ES-I3 (cell line): ENCODE results near the gene PIP5K1C.

Experiments used
- H3K36me3 ChIP-seq: 2 replicates; pipeline ENCODE4 v1.6.1; 2013; ENCODE audit warnings: mild to moderate bottlenecking, low read length, control low read depth, moderate library complexity; ENCODE audit not compliant: insufficient read depth
- H3K4me1 ChIP-seq: 2 replicates; pipeline ENCODE4 v1.6.1; 2013; ENCODE audit warnings: mild to moderate bottlenecking, control low read depth, low read length; ENCODE audit not compliant: insufficient read depth
- H3K9ac ChIP-seq: 2 replicates; pipeline ENCODE4 v1.6.1; 2013; ENCODE audit warnings: low read depth, mild to moderate bottlenecking, low read length, moderate library complexity
- H3K9me3 ChIP-seq: 2 replicates; pipeline ENCODE4 v1.6.1; 2013; ENCODE audit warnings: mild to moderate bottlenecking, low read length, moderate library complexity; ENCODE audit not compliant: control insufficient read depth, insufficient read depth

Gene PIP5K1C

GRCh38 chr19:3710265-3710812, 10.1 kb upstream of the PIP5K1C start:
- H3K36me3 ChIP-seq: no peaks in the 10 kb centered on the region
- H3K4me1 ChIP-seq: no peaks in the 10 kb centered on the region; the same call in 1 of the 2 replicates
- no peak overlapping the region for H3K9ac ChIP-seq
- H3K9me3 ChIP-seq: no peaks in the 10 kb centered on the region

DNA sequence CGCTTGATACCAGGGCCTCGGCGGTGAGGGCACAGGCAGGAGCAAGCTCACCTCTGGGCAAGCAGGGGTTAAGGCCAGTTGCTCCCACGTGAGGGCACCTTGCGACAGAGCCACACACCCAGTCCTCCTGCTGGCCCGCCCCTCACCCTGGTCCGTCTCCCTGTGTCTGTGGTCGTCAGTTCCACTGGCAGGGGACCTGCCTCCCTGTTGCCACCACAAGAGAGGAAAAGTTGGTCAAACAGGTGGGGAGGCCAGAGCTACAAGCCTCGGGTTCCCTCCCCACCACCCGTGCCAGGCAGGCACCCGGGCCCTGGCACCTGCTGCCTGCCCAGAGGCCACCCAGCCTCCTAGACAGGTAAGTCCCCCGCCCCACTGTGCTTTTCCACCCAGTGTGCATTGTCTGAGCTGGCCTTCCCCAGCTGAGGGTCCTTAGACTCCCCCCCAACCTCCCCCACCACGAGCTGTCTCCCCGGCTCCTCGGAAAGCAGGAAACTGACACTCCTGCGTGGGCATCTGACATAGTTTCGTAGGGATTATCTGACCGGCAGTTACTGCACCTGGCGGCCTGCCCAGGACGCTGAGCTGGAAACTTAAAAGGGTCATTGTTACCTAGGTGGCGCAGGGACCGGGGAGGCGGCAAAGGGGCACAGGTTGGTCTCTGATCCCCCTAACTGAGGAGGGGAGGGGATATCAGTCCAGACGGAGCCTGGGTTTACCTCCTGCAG, 8.1 kb upstream of the PIP5K1C start, which contains the start of gene TJP3:
TJP3 (plus strand) TSS at position 178 of the 725 bp plus-strand sequence. CDS start 20,049 bp downstream, outside the sequence.
- peak within 1 kb of the TSS; percentile 8; the same call in 1 of the 2 replicates for H3K9ac ChIP-seq

GRCh38 chr19:3707868-3708206, 7.6 kb upstream of the PIP5K1C start:
- Histone ChIP-seq H3K4me1 (no peaks in the 10 kb centered on the region; the same call in 1 of the 2 replicates), H3K9ac (no peak overlapping the region), H3K9me3 (no peaks in the 10 kb centered on the region)

More for the DNA sequence above, 8.1 kb upstream of the PIP5K1C start, which contains the start of gene TJP3:
- no peaks in the 10 kb centered on the region for H3K36me3 ChIP-seq
- H3K4me1 ChIP-seq: no peaks in the 10 kb centered on the region; the same call in 1 of the 2 replicates
- H3K9me3 ChIP-seq: no peaks in the 10 kb centered on the region

DNA sequence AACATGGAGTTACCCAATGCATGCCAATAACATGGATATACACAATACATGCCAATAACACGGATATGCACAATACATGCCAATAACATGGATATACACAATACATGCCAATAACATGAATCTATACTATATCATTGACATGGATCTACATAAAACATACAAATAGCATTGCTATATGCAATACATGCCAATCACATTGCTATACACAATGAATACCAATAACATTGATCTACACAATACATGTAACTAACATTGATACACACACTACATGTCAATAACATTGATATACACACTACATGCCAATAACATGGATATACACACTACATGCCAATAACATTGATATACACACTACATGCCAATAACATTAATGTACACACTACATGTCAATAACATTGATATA, 932 bp upstream of the PIP5K1C start:
- Histone ChIP-seq H3K4me1 (peaks cover 3% of the 10 kb centered on the region; the same call in 1 of the 2 replicates), H3K36me3 (no peaks in the 10 kb centered on the region), H3K9me3 (no peaks in the 10 kb centered on the region), H3K9ac (no peak overlapping the region)

More at GRCh38 chr19:3707868-3708206, 7.6 kb upstream of the PIP5K1C start:
- H3K36me3 ChIP-seq: no peaks in the 10 kb centered on the region

DNA sequence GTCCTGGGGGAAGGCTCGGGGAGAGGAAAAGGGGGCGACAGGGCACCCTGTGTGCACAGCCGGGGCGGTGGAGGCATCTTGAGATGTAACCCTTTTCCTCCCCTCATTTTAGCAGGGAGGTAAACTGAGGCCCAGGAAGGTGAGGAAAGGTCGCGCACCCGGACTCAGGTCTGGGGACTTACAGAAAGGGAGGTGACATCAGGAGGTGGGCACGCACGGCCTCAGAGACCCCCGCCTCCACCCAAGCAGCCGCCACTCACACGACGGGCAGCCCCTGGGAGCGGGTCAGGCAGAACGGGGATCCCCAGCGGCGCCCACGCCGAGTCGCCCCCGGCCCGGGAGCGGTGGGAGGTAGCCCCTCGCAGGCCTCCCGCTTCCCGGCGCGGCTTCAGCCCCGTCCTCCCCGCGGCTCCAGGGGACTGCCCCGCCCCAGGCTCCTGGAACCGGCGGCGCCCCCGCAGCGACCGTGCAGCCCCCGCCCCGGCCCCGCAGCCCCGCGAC, 477 bp downstream of the PIP5K1C start:
- H3K36me3 ChIP-seq: no peaks in the 10 kb centered on the region
- no peaks in the 10 kb centered on the region for H3K9me3 ChIP-seq

GRCh38 chr19:3698974-3699740, 1.1 kb downstream of the PIP5K1C start:
- no peaks in the 10 kb centered on the region for H3K9me3 ChIP-seq
- H3K9ac ChIP-seq: peak overlapping the region; percentile 71
- H3K36me3 ChIP-seq: no peaks in the 10 kb centered on the region
- peaks cover 3% of the 10 kb centered on the region; the same call in 1 of the 2 replicates for H3K4me1 ChIP-seq

More for the DNA sequence above, 477 bp downstream of the PIP5K1C start:
- Histone ChIP-seq H3K4me1 (peaks cover 3% of the 10 kb centered on the region; the same call in 1 of the 2 replicates), H3K9ac (peak overlapping the region; percentile 71)

DNA sequence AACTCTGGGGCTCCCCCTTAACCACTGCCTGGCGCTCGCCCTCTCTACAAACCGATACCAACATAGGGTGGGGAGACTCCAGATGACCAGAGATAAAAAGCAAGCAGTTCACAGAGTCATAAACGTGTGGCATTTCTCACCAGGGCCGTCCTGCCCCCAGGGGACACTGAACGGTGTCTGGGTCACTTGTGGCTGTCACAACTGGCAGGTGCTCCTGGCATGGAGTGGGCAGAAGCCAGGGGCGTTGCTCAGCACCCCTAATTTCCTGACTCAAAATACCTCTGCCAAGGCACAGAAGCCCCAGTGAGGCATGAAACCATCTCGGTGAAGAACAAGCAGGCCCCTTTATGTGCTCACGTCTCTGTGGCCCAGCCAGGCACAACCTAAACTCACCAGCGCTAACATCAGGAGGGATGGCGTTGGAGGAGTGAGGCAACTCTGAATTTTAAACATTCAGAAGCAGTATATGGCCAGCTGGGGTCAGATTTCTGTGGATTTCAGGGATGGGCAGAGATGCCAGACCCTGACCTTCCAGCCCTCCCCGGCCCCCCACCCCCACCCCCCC, 1.8 kb downstream of the PIP5K1C start:
- peaks cover 3% of the 10 kb centered on the region; the same call in 1 of the 2 replicates for H3K4me1 ChIP-seq
- no peak overlapping the region for H3K9ac ChIP-seq
- H3K9me3 ChIP-seq: no peaks in the 10 kb centered on the region
- no peaks in the 10 kb centered on the region for H3K36me3 ChIP-seq

GRCh38 chr19:3697671-3698385, 2.4 kb downstream of the PIP5K1C start:
- peaks cover 3% of the 10 kb centered on the region; the same call in 1 of the 2 replicates for H3K4me1 ChIP-seq
- no peaks in the 10 kb centered on the region for H3K9me3 ChIP-seq
- no peak overlapping the region for H3K9ac ChIP-seq
- no peaks in the 10 kb centered on the region for H3K36me3 ChIP-seq

DNA sequence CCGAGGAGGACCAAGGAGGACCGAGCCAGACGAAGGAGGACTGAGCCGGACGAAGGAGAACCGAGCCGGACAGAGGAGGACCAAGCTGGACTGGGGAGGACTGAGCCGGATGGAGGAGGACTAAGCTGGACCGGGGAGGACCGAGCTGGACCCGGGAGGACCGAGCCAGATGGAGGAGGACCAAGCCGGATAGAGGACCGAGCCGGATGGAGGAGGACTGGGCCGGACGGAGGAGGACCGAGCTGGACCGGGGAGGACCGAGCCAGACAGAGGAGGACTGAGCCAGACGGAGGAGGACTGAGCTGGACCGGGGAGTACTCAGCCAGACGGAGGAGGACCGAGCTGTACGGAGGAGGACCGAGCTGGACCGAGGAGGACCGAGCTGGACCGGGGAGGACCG, 3.2 kb downstream of the PIP5K1C start:
- H3K36me3 ChIP-seq: no peaks in the 10 kb centered on the region
- H3K9me3 ChIP-seq: no peaks in the 10 kb centered on the region
- H3K9ac ChIP-seq: no peak overlapping the region
- H3K4me1 ChIP-seq: peaks cover 3% of the 10 kb centered on the region; the same call in 1 of the 2 replicates

GRCh38 chr19:3696660-3696995, 3.6 kb downstream of the PIP5K1C start:
- Histone ChIP-seq H3K9ac (no peak overlapping the region), H3K9me3 (no peaks in the 10 kb centered on the region), H3K4me1 (peaks cover 3% of the 10 kb centered on the region; the same call in 1 of the 2 replicates), H3K36me3 (no peaks in the 10 kb centered on the region)

- H3K9me3 ChIP-seq: no peaks in the 10 kb centered on the region
- peaks cover 3% of the 10 kb centered on the region; the same call in 1 of the 2 replicates for H3K4me1 ChIP-seq
- no peak overlapping the region for H3K9ac ChIP-seq
- no peaks in the 10 kb centered on the region for H3K36me3 ChIP-seq
Measured at GRCh38 chr19:3695986-3696659, 4.1 kb downstream of the PIP5K1C start.

- Histone ChIP-seq H3K4me1 (no peaks in the 10 kb centered on the region), H3K9me3 (no peaks in the 10 kb centered on the region), H3K9ac (no peak overlapping the region), H3K36me3 (no peaks in the 10 kb centered on the region)
Measured at GRCh38 chr19:3695124-3695733, 5.0 kb downstream of the PIP5K1C start.
